Stimulated activated CD8-positive, alpha-beta memory T cell treated with anti-CD3 and anti-CD28 coated beads, Interleukin-12 subunit alpha, Interleukin-12 subunit beta, amount 100 ng/mL, for 4 hours (primary cell): Measurements from ENCODE around the gene OR6B2.
"Not testable (repeated sequence)": the region's sequence is repeated elsewhere in the genome, so short reads cannot be mapped to it uniquely, and the experiment has no call there.

Experiments used
- DNase-seq: peaks from one replicate; pipeline ENCODE4 v3.0.0-alpha.2; 2020; ENCODE audit warnings: low read depth

Gene OR6B2

GRCh38 chr2:240030379-240031094, at the start of gene OR6B2:
Gene OR6B2, minus strand, starts transcription at chr2:240030429. Its CDS starts 0 bp downstream, at chr2:240030429.
- DNase-seq, result no peak

DNA sequence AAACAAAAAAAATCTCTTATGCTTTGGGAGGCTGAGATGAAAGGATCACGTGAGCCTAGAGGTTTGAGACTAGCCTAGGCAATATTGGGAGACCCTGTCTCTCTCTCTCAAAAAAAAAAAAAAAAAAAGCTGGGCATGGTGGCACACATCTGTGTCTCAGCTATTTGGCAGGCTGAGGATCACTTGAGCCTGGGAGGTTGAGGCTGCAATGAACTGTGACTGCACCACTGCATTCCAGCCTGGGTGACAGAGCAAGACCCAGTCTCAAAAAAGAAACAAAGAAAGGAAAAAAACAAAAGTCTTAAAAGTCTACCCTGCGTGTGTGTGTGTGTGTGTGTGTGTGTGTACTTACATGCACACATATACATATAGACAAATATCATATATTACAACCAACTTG, 48.4 kb upstream of the OR6B2 start:
- no peak for DNase-seq

DNA sequence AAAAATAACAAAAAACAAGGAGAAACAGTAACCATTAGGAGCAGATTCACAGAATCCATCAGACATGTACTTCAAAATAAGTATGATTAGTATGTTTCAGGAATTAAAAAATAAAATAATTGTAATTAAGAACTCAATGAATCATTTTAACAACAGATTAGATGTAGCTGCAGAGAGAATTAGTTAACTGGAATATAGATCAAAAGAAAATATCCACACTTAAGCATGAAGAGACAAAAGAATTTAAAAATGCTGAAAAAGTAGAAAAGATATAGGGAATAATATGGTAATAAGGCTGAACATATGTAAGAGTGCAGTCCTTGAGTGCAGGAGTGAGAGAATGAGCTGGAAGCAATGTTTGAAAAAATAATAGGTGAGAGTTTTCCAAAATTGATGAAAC, 47.2 kb upstream of the OR6B2 start:
- DNase-seq, result no peak

DNA sequence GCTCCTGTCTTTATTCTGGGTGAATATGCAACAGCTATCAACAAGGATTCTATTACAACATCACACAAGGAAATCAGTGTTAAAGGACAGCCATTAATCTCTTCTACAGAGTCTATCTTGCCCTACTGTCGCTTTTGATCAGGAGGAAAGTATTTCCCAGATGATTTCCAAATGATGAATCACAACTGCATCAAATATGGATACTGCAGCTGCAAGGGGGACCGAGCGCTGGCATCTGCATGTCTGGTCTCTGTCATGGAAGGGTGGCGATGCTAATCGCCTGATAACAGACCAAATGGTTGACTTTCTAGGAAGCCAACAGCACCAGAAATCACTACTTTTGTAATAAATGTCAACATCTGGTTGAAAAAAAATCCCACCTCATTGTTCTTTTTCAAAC, 44.3 kb upstream of the OR6B2 start:
- DNase-seq, result no peak

GRCh38 chr2:240070907-240071306, 40.7 kb upstream of the OR6B2 start:
- DNase-seq, result no peak

GRCh38 chr2:240069829-240070228, 39.6 kb upstream of the OR6B2 start:
- DNase-seq, result no peak

GRCh38 chr2:240068193-240068592, 38.0 kb upstream of the OR6B2 start:
- no peak for DNase-seq

DNA sequence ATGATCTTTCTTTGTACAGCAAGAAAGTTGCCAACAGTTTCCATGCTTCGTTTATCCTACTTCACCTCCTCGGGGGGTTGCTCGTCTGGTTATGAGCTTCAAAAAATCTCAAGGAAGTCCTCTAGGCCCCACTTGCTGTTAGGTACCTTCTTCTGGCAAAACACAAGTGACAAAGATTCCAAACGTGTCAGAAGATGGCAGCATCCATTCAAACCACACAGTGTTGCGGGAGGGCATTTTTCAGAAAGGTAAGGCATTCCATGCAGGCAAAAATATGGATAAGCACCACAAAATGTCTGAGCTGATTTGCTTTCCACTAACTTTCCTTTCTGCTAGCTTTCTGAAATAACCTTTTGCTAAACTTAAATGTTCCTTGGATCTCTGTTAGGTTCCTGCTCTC, 36.3 kb upstream of the OR6B2 start:
- DNase-seq, result no peak

GRCh38 chr2:240064898-240065297, 34.7 kb upstream of the OR6B2 start:
- no peak for DNase-seq

DNA sequence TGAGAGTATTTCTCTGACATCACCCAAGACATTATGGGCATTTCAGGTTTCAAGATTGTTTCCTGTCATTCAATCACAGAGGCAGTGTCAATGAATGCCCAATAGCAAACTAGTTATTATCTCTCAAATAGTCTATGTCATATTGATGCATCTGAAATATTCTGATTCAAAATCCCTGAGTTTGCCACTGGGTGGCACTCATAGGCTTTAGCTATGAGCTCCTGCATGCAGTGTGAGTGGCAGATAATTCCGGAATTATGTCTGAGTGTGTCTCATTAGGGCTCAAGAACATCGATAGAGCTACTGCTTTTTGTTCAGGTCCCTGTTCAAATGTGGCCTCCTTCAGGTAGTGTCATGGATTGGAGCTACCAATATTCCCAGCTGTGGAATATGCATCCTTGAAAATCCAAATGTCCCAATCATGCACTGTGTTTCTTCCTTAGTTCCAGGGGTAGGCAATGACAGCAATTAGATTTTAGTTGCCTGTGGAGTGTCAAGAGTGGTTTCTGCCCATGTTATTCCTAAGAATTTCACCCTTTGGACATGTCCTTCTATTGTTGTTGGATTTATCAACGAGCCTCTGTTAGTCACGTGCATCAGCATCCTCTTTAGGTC, 30.9 kb upstream of the OR6B2 start:
- DNase-seq, result no peak

GRCh38 chr2:240056678-240057077, 26.4 kb upstream of the OR6B2 start:
- no peak for DNase-seq

DNA sequence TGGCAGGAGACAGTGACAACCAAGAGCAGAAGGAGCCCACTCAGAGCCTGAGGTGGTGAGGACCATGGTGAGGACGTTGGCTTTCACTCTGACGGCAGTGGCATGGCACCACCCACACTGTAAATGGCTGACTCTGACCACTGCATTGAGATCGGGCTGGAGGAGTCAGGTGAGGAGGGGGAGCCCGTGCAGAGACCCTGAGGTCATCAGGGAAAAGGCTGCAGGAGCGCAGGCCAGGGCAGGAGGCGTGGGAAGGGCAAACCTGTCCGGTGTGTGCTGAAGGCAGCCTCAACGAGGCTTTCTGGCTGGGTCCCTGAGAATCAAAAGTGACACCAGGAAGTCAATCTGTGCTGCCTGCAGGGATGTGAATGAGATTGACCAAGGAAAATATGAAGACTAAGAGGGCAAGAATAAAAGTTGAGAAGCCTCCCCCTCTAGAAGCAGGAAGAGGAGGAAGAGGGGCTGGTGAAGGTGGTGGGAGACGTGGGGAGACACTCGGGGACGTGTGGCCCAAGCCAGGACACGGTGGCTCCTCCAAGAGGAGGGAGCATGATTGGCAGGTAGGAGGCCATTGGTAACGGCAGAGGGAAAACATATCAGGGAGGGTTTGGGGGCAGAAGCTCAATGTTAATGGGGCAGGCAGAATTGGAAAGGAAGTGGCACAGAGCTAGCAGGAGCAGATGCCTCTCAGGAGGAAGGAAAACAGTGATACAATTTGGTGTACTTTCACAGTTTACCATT, 25.1 kb upstream of the OR6B2 start:
- DNase-seq, result no peak

DNA sequence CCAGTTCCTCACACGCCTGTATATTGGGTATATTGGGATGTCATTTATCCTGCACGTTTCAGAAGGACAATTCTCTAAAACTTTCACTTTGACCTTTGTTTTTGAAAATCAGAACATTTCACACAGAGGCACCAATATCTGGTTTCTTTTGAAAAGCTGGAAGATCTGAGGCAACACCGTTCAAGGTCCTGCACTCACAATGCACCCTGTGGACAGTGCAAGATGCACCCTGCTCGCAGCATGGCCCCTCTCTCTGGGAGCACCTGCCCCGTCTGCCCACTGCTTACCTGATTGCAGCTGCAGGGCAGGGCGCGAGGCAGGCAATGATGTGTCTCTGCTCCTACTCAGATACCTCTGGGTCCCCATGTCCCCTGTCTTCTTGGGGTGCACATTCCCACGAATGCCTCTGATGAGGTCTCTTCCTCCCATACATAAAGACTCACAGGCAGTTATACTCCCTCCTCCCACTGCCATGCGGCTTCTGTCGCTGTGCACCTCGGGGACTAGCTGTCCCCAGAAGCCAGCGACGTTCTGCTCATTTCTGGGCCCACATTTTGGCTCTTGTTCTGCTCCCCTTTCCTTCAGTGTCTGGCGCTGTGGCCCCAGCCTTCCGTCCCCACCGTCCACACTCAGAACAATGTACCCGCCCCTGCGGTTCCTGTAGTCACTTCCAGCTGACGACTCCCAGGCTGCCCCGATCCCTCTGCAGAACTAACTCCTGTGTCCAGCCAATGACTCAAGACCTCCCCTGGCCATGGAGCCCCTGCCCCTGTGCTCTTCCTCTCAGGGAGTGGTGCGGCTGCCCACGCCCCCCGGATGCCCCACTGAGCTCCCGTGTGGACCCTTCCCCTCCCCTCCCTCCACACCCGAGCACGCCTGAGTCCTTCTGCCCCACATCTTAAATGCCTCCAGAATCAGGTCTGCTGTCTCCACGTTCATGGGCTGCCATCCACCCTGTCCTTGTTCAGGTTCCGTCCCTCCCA, 23.2 kb upstream of the OR6B2 start, which contains the start of gene OR6B3:
OR6B3 (minus strand) TSS at position 349 of the 983 bp plus-strand sequence.
- DNase-seq, result no peak

DNA sequence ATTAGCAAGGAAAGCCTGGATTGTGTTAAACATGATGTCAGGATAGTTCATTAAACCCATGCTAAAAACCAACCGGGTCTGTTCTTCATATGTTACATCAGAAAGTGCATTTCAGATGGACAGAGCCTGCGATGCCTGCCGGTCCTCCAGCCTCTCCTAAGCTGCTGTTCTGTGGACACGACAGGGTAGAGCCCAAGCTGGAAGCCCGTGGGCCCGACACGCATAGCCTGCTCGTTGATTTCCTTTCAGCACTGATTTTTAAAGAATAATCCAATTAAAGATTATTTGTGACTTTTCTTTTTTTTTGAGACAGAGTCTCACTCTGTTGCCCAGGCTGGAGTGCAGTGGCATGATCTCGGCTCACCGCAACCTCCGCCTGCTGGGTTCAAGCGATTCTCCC, 22.3 kb upstream of the OR6B2 start:
- DNase-seq, result no peak

GRCh38 chr2:240051697-240052096, 21.5 kb upstream of the OR6B2 start:
- DNase-seq, result no peak

DNA sequence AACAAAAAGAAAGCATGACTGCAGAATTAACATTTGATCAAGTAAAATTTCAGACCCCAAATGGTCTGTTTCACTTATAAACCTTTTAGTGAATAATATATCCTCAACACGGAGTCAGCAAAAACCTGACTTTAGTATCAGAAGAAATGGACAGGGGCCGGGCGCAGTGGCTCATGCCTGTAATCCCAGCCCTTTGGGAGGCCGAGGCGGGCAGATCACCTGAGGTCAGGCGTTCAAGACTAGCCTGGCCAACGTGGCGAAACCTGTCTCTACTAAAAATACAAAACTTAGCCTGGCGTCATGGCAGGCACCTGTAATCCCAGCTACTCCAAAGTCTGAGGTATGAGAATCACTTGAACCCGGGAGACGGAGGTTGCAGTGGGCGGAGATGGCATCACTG, 20.0 kb upstream of the OR6B2 start:
- no peak for DNase-seq

- DNase-seq, result no peak
These were observed 18.0 kb upstream of the OR6B2 start for GRCh38 chr2:240048237-240048636.

DNA sequence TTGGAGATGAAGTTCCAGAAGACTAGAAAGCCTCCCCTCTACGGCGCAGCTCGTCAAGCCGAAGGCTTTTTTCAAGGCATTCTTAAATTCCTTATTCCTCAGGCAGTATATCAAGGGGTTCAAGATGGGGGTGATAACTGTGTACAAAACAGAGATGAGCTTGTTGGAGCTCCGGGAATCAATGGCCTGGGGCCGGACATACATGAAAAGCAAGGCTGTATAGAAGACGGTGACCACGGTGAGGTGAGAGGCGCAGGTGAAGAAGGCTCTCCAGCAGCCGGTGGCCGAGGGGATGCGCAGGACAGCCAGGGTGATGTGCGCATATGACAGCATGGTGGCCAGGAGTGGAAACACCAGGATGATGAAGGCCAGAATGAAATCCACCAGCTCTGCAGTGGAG, 14.9 kb upstream of the OR6B2 start:
- DNase-seq, result no peak

DNA sequence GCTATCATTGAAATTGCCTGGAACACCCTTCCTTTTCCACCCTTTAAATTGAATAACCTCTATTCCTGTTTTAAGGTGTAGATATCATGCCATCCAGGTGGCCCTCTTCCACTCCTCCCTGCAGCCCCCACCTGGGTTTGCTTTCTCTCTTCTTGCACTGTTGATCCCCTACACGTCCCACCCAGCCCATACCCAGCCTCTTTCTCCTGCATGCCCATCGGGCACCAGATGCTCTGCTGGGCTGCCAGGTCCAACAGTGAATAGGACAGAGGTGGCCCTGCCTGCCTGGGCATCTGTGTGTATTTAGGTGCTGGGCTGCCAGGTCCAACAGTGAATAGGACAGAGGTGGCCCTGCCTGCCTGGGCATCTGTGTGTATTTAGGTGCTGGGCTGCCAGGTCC, 13.9 kb upstream of the OR6B2 start:
- DNase-seq, result not testable (repeated sequence)

GRCh38 chr2:240043279-240043989, 13.2 kb upstream of the OR6B2 start:
- no peak for DNase-seq

DNA sequence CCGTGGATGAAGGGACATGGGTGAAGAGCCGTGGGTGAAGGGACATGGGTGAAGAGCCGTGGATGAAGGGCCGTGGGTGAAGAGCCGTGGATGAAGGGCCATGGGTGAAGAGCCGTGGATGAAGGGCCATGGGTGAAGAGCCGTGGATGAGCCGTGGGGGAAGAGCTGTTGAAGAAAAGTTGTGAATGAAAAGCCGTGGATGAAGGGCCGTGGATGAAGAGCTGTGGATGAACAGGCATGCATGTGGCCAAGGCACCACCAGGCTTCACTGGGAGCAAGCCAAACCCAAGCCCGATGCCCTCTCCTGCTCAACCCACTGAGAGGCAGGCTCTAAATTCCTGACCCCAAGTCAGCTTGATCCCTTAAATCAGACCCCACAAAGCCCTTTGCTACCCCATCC, 12.5 kb upstream of the OR6B2 start:
- DNase-seq, result no peak
